GM19452 (cell line): ENCODE measurements around the gene TRIM8.

Experiments
- ATAC-seq: cut with Tn5 transposase; IDR thresholded peaks from one replicate; pipeline ENCODE4 v1.9.1; 2021; ENCODE audit not compliant: unreplicated experiment

Gene TRIM8

DNA sequence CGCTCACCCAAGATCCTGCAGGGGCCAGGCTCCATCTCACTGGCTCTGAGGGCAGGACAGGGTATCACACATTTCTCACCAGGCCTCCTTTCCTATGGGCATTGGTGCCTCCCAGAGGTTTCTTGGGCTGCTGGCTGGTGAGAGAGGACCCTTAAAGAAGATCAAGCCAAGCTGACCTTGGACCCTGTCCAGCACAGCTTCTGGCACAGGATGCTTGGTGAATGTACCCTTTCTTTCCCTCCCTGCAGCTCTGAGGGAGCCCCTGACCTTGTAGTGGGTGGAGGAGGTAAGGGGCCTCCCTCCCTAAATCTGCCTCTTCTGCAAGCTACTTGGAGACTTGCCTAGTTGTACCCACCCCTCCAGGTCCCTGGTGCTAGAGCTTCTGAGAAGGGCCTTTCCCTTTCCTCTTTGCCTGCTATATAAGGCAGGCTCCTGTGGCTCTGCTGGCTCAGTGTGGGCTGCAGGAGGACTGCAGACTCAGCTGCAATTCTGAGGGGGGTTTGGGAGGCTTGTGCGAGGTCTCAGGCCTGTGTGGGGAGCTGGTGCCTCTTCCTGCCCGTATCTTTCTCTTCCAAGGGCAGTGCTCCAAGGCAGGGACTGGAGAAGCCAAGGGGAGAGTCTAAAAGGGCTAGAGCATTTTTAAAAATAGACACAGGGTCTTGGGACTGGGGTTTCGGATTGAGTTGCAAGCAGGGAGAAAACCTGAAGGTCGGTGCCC lies 11.7 kb upstream of the TRIM8 start:
- no peak for ATAC-seq

DNA sequence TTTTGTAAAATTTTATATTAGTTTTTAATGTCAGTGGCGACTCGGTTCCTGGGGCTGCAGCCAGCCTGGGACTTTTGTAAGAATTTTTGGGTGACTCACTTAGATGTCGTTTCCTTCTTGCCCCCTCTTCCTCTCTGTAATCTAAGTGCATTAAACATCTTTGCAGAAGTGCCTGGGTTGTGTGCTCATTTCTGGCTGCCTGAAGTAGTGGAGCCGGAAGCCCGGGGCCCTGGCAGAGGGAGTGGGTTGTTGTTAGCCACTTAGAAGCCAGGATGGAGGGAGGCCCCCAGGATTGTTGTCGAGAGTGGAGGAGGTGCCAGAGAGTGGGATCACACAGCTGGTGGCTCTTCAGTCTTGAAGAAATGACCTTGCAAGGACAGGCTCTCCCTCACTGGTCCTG lies 11.0 kb upstream of the TRIM8 start:
- no peak for ATAC-seq

DNA sequence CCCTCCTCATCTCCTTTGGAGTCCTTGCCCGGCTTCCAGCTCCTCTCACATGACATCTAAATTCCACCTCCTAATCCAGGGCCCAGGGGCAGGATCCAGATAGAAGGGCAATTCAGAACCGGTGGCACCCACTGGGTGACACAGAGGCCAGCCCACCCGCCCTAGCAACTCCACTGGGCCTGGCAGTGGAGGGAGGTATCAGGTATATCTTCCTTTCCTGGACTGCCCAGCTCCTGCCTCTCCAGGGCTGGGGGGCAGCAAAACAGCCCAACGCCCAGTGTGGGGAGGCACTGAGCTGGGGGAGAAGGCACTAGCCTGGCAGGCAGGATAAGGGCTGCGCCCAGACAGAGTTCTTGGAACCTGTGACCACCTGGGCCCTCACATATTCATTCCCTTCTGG lies 10.4 kb upstream of the TRIM8 start:
- no peak for ATAC-seq

DNA sequence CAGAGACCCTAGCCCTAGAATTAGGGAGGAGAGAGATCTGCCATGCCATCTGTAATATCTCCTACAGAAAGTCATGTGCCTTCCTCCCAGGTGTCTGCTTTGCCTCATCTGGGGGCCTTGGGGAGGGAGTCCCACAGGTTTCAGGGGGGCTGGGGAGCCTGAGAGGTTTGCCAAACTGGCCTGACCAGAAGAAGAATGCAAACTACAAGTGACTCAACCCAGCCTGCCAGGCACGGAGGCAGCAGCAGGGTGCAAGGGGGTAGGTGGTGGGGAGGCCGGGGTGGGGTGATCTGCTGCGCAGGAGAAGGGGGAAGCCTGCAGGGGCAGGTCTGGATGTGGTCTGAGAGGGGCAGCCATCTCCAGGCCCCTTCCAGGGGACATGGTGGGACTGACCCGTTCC lies 9.6 kb upstream of the TRIM8 start:
- ATAC-seq = no peak

DNA sequence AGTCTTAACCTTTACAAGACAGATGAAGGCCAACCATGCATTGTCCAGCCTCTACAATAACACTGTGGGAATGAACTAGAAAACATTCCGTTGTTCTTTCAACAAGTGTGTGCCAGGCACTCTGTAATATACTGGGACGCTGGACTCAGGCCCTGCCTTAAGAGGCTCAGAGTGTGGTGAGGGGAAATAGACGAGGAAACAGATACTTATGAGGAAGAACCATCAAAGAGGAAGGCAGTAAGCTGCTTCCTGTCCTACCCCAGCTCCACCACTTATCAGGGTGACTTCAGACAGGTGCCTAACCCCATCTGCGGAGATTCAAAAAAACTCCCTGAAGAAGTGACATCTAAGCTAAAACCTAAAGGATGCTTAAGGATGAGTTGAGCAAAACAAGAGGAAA lies 8.9 kb upstream of the TRIM8 start:
- ATAC-seq = no peak

DNA sequence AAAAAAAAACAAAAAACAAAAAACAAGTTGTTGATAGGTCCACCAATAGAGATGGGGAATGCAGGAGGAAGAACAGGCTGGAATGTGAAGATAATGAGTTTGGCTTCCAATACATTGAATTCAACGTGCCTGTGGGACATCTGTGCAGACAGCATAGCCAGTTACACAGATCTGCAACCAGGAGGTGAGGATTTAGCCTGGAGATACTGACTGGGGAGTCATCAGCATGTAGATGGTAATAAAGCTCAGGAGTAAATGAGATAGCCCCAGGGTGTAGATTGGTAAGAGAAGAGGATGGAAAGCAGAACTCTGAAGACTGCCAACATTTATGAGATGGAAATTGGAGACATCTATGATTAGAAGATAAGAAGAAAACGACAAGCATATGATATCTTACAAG lies 4.7 kb upstream of the TRIM8 start:
- ATAC-seq = no peak

DNA sequence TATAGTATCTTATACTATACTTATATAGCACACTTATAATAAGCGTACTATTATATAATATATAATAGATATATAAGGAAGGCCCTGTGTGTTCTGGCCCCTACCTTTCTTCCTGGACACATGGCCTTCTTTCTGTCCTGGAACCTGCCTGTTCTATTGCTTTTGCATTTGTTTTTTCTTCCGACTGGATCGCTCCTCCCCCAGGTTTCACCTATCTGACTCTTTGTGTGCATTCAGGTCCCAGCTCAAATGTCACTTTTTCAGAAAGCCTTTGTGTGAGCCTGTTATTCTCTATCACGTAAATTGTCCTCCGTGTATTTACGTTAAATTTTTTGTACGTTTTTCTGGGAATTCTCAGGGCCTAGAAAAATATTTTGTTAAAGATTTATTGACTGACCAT lies 2.9 kb upstream of the TRIM8 start:
- ATAC-seq = no peak

DNA sequence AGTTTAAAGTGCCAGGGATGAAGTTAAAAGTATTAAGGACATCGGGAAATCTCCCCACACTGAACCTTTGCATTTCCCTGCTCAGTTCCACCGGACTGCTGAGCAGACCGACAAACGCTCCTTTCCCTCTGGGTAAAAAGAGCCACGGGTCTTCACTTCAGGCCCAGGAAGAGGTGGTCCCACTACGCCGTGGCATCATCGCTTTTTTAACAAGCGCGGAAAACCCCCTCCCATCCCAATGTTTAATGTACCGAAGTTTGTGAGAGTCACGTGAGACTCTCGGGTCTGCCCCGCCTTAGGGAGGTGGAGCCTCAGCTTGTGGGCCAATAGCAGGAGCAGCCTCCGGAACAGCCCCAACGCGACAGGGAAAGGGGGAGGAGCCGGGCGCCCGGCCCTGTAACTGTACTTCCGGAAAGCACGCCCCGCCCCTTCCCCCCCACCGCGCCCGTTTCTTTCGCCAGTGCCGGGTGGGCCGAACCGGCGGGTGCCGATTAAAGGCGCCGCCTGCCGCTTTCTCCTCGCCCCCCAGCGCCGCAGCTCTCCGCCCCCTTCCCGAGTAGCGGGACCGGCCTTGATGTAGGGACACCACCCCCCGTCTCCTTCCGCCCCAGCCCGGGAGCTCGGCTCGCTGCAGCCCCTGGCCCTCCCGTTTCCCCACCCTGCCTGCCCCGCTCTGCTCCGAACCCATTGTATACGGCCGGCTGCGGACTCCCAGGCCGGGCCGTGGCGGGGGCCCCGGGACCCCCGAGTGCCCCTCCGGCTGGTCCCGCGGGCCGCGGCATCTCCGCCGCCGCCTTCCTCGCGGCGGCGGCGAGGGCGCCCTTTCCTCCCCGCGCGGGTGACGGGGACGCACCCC lies 2.2 kb upstream of the TRIM8 start:
- ATAC-seq = peak; percentile 51

DNA sequence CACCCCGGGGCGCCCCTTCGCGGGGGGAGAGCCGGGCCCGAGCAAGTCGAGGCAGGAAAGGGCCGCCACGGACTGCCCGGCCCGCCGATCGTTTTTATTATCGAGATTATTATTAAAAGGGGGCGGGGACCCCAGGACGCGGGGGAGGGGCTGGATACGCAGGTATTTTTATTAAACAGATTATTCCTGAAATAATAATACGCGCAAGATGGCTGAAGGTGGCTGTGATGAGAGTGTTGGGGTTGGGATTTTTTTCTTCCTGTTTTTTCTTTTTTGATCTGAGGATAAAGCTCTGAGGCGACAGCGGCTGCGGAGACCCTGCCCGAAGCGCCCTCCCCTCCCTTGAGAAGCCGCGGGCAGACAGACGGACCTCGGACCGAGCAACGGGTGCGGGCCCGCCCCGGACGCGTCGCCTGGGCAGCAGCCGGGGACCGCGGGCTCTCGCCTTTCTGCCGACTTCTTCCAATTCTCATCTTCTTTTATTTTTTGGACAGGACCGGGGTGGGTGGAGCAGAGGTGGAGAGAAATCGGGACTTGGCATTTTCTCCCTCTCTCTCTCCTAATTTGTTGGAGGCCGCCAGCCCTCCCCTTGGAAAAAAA lies 1.4 kb upstream of the TRIM8 start:
- no peak for ATAC-seq

DNA sequence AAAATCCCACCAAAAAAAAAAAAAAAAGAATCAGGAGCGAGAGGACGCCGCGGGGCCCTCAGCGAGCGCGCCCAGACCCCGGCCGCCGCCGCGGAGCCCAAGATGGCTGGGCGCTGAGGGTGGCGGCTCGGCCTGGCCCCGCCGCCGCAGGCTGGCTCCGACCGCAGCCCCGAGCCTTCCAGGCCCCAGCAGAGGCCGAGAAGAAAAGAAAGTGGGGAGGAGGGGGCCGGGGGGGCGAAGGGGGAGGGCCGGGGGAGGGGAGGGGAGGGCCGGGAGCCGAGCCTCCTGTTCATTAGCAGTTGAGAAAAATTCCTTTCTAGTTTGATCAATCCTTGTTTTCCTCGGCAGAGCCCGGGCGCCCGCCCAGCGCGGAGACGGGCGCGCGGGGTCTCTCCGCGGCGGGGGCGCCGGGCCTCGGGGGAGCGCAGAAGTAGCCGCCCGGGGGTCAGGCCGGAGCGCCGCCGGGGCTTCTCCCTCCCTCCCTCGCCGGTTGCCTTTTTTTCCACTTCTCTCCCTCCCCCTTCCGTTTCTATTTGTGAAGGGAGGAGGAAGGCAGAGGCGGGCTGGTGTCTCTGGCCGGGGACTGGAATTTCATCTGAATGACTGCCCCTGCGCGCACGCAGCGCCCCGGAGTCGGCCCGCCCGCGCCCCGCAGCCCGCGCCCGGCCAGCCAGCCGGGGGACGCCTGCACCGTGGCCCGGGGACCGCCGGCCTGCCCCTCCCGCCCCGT lies 778 bp upstream of the TRIM8 start:
- ATAC-seq = no peak

DNA sequence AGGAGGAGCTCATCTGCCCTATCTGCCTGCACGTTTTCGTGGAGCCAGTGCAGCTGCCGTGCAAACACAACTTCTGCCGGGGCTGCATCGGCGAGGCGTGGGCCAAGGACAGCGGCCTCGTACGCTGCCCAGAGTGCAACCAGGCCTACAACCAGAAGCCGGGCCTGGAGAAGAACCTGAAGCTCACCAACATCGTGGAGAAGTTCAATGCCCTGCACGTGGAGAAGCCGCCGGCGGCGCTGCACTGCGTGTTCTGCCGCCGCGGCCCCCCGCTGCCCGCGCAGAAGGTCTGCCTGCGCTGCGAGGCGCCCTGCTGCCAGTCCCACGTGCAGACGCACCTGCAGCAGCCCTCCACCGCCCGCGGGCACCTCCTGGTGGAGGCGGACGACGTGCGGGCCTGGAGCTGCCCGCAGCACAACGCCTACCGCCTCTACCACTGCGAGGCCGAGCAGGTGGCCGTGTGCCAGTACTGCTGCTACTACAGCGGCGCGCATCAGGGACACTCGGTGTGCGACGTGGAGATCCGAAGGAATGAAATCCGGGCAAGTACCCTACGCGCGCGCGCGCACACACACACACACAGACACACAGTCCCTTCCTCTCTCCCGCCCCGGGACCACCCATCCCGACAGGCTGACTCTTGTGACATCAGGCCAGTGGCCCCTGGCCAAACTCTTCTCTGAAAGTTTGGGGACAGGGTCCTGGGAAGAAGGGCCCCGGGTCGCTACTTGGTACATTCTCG lies 538 bp downstream of the TRIM8 start:
- ATAC-seq = no peak

DNA sequence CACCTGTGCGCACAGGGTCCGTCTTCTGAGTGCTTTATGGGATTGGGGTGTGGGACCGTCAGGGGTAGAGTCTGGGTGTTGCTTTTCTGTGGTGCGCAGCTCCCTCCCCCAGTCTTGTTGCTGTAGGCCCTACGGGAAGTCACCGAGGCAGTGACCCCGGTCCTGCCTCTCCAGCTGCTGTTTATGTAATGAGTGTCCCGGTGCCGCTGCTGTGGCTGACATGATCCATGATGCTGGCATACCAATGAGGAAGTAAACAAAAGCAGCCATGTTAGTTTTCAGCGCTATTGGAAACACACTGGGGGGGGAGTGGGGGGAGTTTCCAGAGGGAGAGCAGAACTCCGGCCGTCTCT lies 1.1 kb downstream of the TRIM8 start:
- no peak for ATAC-seq

DNA sequence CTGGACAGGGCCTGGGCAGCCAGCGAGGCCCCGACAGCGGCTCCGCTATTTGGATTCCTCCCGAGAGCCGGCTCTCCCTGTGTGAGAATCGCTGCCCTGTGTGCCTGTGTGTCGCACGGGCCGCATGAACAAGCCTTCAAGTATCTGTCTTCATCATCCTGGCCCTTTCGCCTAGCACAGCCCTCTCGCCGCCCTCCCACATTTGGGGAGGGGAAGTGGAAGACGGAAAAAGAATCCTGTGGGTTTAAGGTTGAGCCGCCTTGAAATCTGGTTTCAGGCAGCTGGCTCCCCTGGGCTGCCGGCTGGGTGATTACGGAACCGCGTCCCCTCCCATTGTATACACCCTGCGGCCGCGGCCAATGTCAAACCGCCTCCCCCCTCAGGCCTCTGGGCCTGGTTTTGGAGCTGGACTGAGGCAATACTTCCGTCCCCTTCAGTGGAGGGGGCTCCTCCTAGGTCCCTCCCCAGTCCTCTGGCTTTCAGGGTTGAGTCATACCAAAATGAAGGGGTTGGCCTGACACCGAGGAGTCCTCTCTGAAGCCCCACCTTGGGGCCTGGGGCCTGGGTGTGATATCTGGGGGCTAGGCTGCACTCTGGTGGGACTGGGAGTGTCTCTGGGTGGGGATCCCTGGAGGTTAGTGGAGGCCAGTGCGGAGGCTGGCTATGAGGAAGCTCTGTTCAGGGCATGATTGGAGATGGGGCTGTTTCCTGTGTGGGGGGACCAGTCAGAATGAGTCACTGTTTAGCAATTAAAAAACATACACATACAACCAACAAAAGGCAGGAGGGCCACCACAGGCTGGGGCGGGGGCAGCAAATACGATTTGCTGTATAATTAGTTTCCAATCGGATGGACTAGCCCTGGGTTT lies 1.7 kb downstream of the TRIM8 start:
- ATAC-seq = peak; percentile 32

DNA sequence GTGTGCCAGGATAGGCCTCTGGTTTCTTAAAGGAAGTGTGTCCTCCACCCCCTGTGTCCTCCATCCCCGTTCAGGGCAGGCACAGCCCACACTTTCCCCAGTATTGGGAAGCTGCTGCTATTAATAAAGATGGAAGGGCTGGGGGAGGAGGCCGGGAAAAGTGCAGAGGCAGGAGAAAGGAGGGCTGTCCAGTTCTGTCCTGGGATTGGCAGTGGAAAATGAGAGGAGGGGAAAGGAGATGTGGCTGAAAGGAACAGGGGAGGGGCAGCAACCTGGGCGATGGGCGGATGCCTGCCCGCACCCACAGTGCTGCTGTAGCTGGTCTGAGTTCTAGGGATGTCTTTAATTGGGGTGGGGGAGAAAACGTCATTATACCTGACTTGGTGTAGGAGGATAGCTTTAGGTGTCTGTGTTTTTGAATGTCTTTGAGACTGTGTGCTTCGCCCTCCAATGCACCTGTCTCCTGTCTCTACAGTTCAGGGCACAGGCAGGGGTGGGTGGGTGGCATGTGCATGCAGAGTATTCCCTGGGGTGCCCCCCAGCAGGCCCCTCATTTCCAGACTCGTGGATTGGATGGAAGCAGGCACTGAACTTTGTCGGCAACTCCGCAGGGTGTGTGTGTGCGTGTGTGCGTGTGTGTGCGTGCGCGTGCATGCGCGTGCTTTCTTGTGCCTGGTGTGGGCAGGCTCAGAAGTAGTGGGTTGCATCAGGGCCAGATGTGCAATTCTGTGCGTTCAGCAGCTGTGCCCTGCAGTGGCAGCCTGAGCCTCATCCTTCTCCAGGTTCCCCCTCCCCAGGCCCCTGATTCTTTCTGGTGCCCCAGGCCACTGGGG lies 2.5 kb downstream of the TRIM8 start:
- ATAC-seq = no peak

DNA sequence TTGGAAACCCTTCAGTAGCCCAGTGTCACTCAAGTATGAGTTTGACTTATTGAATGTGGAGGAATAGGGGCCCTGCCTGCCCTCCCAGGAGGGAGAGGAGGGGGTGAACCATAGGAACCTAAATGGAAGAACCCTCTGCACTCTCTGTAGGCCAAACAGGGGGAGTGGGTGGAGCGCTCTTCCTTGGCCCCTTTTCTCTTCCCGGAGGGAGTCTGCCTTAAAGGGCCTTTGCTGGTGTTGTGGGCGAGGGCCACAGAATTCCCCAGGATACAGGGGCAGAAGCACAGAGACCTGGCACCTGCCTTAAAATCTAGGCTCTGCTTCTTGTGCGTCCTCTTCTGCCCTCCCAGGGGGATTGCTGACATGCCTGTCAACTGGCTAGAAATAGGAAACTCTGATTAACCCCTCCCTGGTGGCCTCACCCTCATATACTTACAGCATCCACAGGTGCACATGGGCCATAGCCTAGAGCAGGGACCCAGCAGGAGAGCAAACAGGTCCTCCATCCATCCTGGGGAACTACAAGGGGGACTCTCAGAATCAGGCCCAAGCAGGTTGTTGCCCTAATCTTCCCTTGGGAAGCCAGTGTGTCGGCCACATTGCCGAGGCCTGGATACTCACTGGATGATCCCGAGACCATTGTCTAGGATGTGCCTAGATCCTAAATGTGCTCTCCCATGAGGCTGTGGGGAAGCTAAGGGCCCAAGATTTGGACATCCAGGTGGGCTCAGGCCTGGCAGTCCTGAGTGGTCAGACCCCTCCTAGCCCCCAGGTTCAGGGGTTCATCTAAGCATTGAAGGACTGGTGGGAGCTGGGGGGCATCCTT lies 3.4 kb downstream of the TRIM8 start:
- ATAC-seq = no peak

DNA sequence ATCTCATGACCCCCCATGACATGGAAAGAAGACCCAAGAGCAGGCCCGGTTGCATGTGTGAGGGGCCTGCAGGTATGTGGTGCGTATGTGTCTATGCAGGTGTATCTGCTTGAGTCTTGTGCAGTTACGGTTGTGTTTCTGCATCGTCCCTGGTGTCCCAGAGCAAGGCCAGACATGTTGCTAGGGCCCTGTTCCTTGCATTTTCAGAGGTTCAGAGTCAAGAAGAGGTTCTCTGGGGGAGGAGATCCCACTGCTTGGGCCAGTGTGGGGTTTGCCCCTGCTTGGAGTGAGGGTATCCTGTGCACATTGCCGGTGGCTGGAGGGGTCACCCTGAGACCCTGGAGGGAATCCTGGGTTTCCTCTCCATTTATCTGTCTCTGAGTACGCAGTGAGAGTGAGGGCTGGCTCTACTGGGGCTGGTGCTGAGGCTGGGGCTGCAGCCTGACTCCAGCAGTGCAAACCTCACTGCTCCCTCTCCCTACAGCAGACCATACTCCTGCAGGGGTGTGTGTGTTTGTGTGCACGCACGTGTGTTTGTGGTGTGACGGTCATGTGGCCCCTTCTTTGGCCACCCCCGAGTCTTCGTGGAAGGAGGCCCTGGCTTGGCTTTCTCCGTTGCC lies 4.1 kb downstream of the TRIM8 start:
- no peak for ATAC-seq

DNA sequence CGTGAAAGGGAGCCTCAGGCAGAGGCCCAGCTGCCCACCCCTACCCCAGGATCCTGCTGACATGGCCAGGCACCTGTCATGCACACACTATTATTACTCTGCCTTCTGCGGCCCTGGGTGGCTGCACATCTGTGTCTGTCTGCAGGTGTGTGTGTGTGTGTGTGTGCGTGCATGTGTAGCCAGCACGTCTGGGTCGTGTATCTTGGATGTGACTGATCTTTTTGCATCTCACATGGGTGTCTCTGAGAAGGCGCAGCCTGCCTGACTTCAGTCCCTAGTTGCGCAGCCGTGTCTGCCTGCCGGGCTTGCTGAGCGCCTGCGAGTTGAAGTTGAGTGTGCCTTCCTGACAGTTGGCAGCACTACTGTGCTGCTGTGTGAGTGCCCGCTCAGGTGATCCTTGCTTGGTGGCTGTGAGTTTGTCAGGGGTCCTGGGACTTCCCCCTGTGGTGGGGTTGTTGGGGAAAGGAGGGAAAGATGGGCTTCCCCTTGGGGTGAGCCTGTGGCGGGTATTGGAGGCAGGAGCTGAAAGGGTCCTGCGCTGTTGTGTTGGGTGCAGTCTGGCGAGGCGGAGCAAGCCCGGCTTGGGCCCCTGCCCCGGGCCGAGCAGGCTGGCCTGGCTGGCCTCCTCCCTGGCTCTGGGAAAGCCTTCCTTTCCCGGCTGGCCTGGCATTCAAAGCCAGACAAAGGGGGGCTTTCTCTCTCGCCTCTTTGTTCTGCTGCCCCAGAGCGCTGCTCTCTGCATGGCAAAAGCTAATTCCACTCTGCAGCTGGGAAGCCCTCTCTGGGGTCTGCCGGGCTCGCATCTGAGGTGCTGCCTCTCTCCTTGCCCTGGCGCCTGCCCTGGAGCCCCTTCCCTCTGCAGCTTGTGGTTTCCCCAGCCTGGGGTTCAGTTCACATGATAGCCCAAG lies 4.9 kb downstream of the TRIM8 start:
- ATAC-seq = no peak
